Nucleus accumbens (tissue), 56 donors: ENCODE results near the gene CACNA2D3.

Experiments used
- DNase-seq, 56 donors: peaks; one replicate each; lab custom pipeline; 2025; lab: John Stamatoyannopoulos, UW

CACNA2D3 gene

GRCh38 chr3:54547846-54548245, 425.5 kb downstream of the CACNA2D3 start:
- DNase-seq, result no peak

GRCh38 chr3:54549607-54550220, 427.4 kb downstream of the CACNA2D3 start:
- no peak for DNase-seq

- no peak for DNase-seq
Measured at GRCh38 chr3:54550221-54550977, 428.0 kb downstream of the CACNA2D3 start.

GRCh38 chr3:54556630-54557029, 434.3 kb downstream of the CACNA2D3 start:
- no peak for DNase-seq

- no peak for DNase-seq
Measured at GRCh38 chr3:54557538-54558428, 435.4 kb downstream of the CACNA2D3 start.

- DNase-seq, result no peak
Measured at GRCh38 chr3:54563501-54564200, 441.3 kb downstream of the CACNA2D3 start.

- DNase-seq, result no peak
Measured at GRCh38 chr3:54564374-54564925, 442.1 kb downstream of the CACNA2D3 start.

GRCh38 chr3:54565956-54566355, 443.6 kb downstream of the CACNA2D3 start:
- DNase-seq, result no peak

GRCh38 chr3:54567949-54568348, 445.6 kb downstream of the CACNA2D3 start:
- DNase-seq, result no peak

GRCh38 chr3:54570008-54570407, 447.7 kb downstream of the CACNA2D3 start:
- no peak for DNase-seq

GRCh38 chr3:54572197-54572895, 450.0 kb downstream of the CACNA2D3 start:
- DNase-seq, result no peak

GRCh38 chr3:54573858-54574257, 451.5 kb downstream of the CACNA2D3 start:
- no peak for DNase-seq

- DNase-seq, result no peak
Measured at GRCh38 chr3:54574906-54575617, 452.7 kb downstream of the CACNA2D3 start.

- DNase-seq, result no peak
Measured at GRCh38 chr3:54575618-54575960, 453.2 kb downstream of the CACNA2D3 start.

GRCh38 chr3:54577313-54577712, 455.0 kb downstream of the CACNA2D3 start:
- no peak for DNase-seq

GRCh38 chr3:54578417-54578816, 456.1 kb downstream of the CACNA2D3 start:
- no peak for DNase-seq

- no peak for DNase-seq
Measured at GRCh38 chr3:54580453-54580852, 458.1 kb downstream of the CACNA2D3 start.

GRCh38 chr3:54582424-54582823, 460.1 kb downstream of the CACNA2D3 start:
- no peak for DNase-seq

GRCh38 chr3:54591157-54591556, 468.8 kb downstream of the CACNA2D3 start:
- no peak for DNase-seq
